ENCODE measurements around the gene ZNF516. TPM values are rescaled to one million over a fixed set of nuclear protein-coding genes. Genes with fewer than 3 reads are reported as not detected.

Gene ZNF516, protein sequence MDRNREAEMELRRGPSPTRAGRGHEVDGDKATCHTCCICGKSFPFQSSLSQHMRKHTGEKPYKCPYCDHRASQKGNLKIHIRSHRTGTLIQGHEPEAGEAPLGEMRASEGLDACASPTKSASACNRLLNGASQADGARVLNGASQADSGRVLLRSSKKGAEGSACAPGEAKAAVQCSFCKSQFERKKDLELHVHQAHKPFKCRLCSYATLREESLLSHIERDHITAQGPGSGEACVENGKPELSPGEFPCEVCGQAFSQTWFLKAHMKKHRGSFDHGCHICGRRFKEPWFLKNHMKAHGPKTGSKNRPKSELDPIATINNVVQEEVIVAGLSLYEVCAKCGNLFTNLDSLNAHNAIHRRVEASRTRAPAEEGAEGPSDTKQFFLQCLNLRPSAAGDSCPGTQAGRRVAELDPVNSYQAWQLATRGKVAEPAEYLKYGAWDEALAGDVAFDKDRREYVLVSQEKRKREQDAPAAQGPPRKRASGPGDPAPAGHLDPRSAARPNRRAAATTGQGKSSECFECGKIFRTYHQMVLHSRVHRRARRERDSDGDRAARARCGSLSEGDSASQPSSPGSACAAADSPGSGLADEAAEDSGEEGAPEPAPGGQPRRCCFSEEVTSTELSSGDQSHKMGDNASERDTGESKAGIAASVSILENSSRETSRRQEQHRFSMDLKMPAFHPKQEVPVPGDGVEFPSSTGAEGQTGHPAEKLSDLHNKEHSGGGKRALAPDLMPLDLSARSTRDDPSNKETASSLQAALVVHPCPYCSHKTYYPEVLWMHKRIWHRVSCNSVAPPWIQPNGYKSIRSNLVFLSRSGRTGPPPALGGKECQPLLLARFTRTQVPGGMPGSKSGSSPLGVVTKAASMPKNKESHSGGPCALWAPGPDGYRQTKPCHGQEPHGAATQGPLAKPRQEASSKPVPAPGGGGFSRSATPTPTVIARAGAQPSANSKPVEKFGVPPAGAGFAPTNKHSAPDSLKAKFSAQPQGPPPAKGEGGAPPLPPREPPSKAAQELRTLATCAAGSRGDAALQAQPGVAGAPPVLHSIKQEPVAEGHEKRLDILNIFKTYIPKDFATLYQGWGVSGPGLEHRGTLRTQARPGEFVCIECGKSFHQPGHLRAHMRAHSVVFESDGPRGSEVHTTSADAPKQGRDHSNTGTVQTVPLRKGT
- total RNA-seq (2022; extraction: Qiagen RNA extraction; ENCODE audit: low read depth), result 2.6 to 4.5 TPM (median 3.1 TPM) in 5 replicates

GRCh38 chr18:76495006-76495370 lies at the start of gene ZNF516:
TSS of gene ZNF516 (minus strand) at chr18:76495242. CDS start at chr18:76443054, 52,188 bp downstream.

All from A549 treated with RU486 at 1 μM for 4 hours (cell line).